ENCODE measurements around the gene PACSIN3. TPM values are rescaled to one million over a fixed set of nuclear protein-coding genes. Genes with fewer than 3 reads are reported as not detected.
A peak's percentile ranks its signal among the peaks of the same experiment; 100 is the strongest.

Gene PACSIN3
- total and polyA plus RNA-seq, 2 of the 13 experiments (the other 11 are each of a cell fraction or from before 2014, with no cell fraction given) = 47.9 to 93.3 TPM

DNA sequence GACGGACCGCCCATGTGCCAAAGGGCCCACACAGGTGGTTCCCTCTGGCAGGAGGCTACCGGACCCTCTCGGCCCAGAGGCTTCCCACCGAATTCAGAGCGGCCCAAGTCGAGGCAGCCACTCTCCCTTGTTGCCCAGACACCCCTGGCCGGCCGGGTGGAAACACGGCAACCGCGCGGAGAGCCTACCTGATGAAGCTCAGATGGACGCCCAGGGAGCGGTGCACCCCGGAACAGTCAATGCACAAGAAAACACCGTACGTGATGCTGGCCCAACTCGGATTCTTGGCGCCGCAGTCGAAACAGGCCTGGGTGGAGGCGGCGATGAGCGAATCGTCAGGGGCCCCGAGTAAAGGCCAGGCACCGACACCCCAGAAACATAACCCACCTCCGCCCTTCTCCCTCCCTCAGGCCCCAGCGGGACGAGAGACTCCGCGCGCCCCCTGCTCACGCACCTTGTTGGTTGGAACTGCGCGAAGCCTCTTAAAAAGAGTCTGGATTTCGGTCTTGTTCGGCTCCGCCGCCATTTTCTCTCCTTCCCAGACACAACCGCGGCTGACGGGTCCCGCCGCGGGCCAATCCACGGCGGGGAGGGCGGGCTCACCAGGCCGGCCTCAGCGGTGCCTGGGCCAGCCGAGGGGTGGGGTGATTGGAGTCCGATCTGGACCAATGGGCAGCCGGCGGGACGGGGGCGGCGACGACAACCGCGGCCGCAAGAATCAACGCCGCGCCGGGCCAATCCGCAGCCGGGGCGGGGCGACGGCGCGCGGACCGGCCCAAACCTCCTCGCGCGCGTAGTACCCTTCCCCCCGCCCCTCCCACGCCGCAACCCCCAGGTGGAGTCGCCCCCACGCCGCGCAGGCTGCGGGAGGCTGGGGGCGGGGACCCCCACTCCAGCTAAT, 9.7 kb downstream of the PACSIN3 start, which contains the start of gene ARFGAP2 (continued):
- TF ChIP-seq NCOA2 (CRISPR knock-in tag; IDR thresholded peaks at IDR 0.05) (no peak), POGZ (CRISPR knock-in tag; IDR thresholded peaks at IDR 0.05) (peak; percentile 50; the same call in 1 of the 2 replicates), NR3C1 (CRISPR knock-in tag; IDR thresholded peaks at IDR 0.05) (no peak), ARNTL (CRISPR knock-in tag; IDR thresholded peaks at IDR 0.05) (no peak; the same call in none of the 2 replicates), ZNF841 (CRISPR knock-in tag; IDR thresholded peaks at IDR 0.05; ENCODE audit: borderline replicate concordance) (no peak), HBP1 (CRISPR knock-in tag; IDR thresholded peaks at IDR 0.05; ENCODE audit: low read depth) (0 out of 2 replicates have a peak, but pooled peaks have one; percentile 66), ZNF768 (CRISPR knock-in tag; IDR thresholded peaks at IDR 0.05) (0 out of 2 replicates have a peak, but pooled peaks have one; percentile 16), ZNF350 (CRISPR knock-in tag; IDR thresholded peaks at IDR 0.05; ENCODE audit: borderline replicate concordance, low read depth) (peak; percentile 14; the same call in 1 of the 2 replicates), ZNF251 (CRISPR knock-in tag; IDR thresholded peaks at IDR 0.05) (no peak), ZNF276 (CRISPR knock-in tag; IDR thresholded peaks at IDR 0.05; ENCODE audit: low read depth) (0 out of 2 replicates have a peak, but pooled peaks have one; percentile 42), ZNF33A (CRISPR knock-in tag; IDR thresholded peaks at IDR 0.05; ENCODE audit: borderline replicate concordance) (no peak), HNF1A (IDR thresholded peaks at IDR 0.05; ENCODE audit: low read depth) (no peak), HNF1A (CRISPR knock-in tag; IDR thresholded peaks at IDR 0.05; ENCODE audit: borderline replicate concordance) (peak; percentile 67; the same call in 1 of the 2 replicates), RBFOX2 (IDR thresholded peaks at IDR 0.05; ENCODE audit: low read depth, low read length) (peak; percentile 94), KAT8 (CRISPR knock-in tag; IDR thresholded peaks at IDR 0.05) (peak; percentile 91), NCOA1 (CRISPR knock-in tag; IDR thresholded peaks at IDR 0.05) (no peak), ZNF878 (CRISPR knock-in tag; IDR thresholded peaks at IDR 0.05) (peak; percentile 85; the same call in 1 of the 2 replicates), NFKBIZ (CRISPR knock-in tag; IDR thresholded peaks at IDR 0.05) (no peak), SRY (CRISPR knock-in tag; IDR thresholded peaks at IDR 0.05) (no peak), SCMH1 (CRISPR knock-in tag; IDR thresholded peaks at IDR 0.05; ENCODE audit: borderline replicate concordance) (no peak)
- TF ChIP-seq, protein P1, sequence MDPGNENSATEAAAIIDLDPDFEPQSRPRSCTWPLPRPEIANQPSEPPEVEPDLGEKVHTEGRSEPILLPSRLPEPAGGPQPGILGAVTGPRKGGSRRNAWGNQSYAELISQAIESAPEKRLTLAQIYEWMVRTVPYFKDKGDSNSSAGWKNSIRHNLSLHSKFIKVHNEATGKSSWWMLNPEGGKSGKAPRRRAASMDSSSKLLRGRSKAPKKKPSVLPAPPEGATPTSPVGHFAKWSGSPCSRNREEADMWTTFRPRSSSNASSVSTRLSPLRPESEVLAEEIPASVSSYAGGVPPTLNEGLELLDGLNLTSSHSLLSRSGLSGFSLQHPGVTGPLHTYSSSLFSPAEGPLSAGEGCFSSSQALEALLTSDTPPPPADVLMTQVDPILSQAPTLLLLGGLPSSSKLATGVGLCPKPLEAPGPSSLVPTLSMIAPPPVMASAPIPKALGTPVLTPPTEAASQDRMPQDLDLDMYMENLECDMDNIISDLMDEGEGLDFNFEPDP (CRISPR knock-in tag; conservative IDR thresholded peaks at IDR 0.05) = 0 out of 2 replicates have a peak, but pooled peaks have one; percentile 79
